ENCODE data around the gene SCFD2.

GRCh38 chr4:53306729-53307128 is 59.1 kb downstream of the SCFD2 start:
- TF ChIP-seq CTCF (IDR thresholded peaks at IDR 0.05; ENCODE audit: extremely low read depth in 1 of 2, insufficient read depth in 1 of 2, low read depth in 1 of 2, low read length in 2 of 2) (no peak), POLR2A (IDR thresholded peaks at IDR 0.05; ENCODE audit: low read depth, low read length) (no peak), POLR2AphosphoS5 (IDR thresholded peaks at IDR 0.05; ENCODE audit: insufficient read depth, low read depth, low read length) (no peak), MYC (IDR thresholded peaks at IDR 0.05; ENCODE audit: low read depth, low read length) (no peak), FOS (IDR thresholded peaks at IDR 0.05; ENCODE audit: borderline replicate concordance, insufficient read depth, low read length) (no peak), MAX (IDR thresholded peaks at IDR 0.05; ENCODE audit: insufficient read depth, insufficient read length) (no peak)
